ENCODE results near the gene SCYGR2. TPM values are rescaled to one million over a fixed set of nuclear protein-coding genes. Genes with fewer than 3 reads are reported as not detected.

The SCYGR2 gene
- total RNA-seq, 1 experiment from 2014 or later, result not detected

GRCh38 chr2:227597036-227597435 is 1.7 kb upstream of the SCYGR2 start:
- no peak for DNase-seq (ENCODE audit: low spot score)
- no peaks in the 10 kb centered on the region for H3K4me1 ChIP-seq (ENCODE audit: insufficient read depth, low read length, poor library complexity, severe bottlenecking)
- intact Hi-C loops (cut with micrococcal nuclease; ENCODE audit: unreplicated experiment), result no loop called here
- ChIA-PET POLR2A (ENCODE audit: low non-redundant PET) (no interaction called here), CTCF (interaction anchor here (0.6 kb wide), 1 partner anchor 191 kb away, joined by 3 read pairs; no protein-coding TSS in a partner anchor)
- no peaks in the 10 kb centered on the region for H3K36me3 ChIP-seq (ENCODE audit: insufficient read depth, low read length, poor library complexity, severe bottlenecking)
- no peak overlapping the region for H3K4me3 ChIP-seq (ENCODE audit: low read depth, low read length, poor library complexity, severe bottlenecking)
- BruUV-seq (replicated peaks), result no TSS peak
- H3K9me3 ChIP-seq (ENCODE audit: low read depth, low read length, poor library complexity, severe bottlenecking), result no peaks in the 10 kb centered on the region
- TF ChIP-seq EZH2 (IDR thresholded peaks at IDR 0.05; ENCODE audit: borderline replicate concordance, low read depth, low read length, poor library complexity, severe bottlenecking), result no peak
- TF ChIP-seq CTCF (conservative IDR thresholded peaks at IDR 0.05; ENCODE audit: low read depth, low read length), result no peak
- no peak overlapping the region for H3K27ac ChIP-seq (ENCODE audit: low read depth, low read length, poor library complexity, severe bottlenecking)
- H3K27me3 ChIP-seq (replicated peaks; ENCODE audit: insufficient read depth, low read depth, low read length, poor library complexity), result no peaks in the 10 kb centered on the region

GRCh38 chr2:227597998-227598397 is 695 bp upstream of the SCYGR2 start:
- Histone ChIP-seq H3K36me3 (ENCODE audit: insufficient read depth, low read length, poor library complexity, severe bottlenecking) (no peaks in the 10 kb centered on the region), H3K4me1 (ENCODE audit: insufficient read depth, low read length, poor library complexity, severe bottlenecking) (no peaks in the 10 kb centered on the region), H3K27me3 (replicated peaks; ENCODE audit: insufficient read depth, low read depth, low read length, poor library complexity) (no peaks in the 10 kb centered on the region), H3K4me3 (ENCODE audit: low read depth, low read length, poor library complexity, severe bottlenecking) (no peak overlapping the region), H3K27ac (ENCODE audit: low read depth, low read length, poor library complexity, severe bottlenecking) (no peak overlapping the region), H3K9me3 (ENCODE audit: low read depth, low read length, poor library complexity, severe bottlenecking) (no peaks in the 10 kb centered on the region)
- intact Hi-C loops (cut with micrococcal nuclease; ENCODE audit: unreplicated experiment), result no loop called here
- ChIA-PET POLR2A (ENCODE audit: low non-redundant PET) (no interaction called here), CTCF (no interaction called here)
- BruUV-seq (replicated peaks), result no TSS peak
- DNase-seq (ENCODE audit: low spot score), result no peak
- TF ChIP-seq EZH2 (IDR thresholded peaks at IDR 0.05; ENCODE audit: borderline replicate concordance, low read depth, low read length, poor library complexity, severe bottlenecking), result no peak
- TF ChIP-seq CTCF (conservative IDR thresholded peaks at IDR 0.05; ENCODE audit: low read depth, low read length), result no peak

GRCh38 chr2:227602358-227602757 is 3.7 kb downstream of the SCYGR2 start:
- no peak for DNase-seq (ENCODE audit: low spot score)
- H3K9me3 ChIP-seq (ENCODE audit: low read depth, low read length, poor library complexity, severe bottlenecking), result no peaks in the 10 kb centered on the region
- no peaks in the 10 kb centered on the region for H3K36me3 ChIP-seq (ENCODE audit: insufficient read depth, low read length, poor library complexity, severe bottlenecking)
- no peaks in the 10 kb centered on the region for H3K27me3 ChIP-seq (replicated peaks; ENCODE audit: insufficient read depth, low read depth, low read length, poor library complexity)
- TF ChIP-seq EZH2 (IDR thresholded peaks at IDR 0.05; ENCODE audit: borderline replicate concordance, low read depth, low read length, poor library complexity, severe bottlenecking), result no peak
- no peak for TF ChIP-seq CTCF (conservative IDR thresholded peaks at IDR 0.05; ENCODE audit: low read depth, low read length)
- no TSS peak for BruUV-seq (replicated peaks)
- CTCF ChIA-PET, result no interaction called here
- no peak overlapping the region for H3K4me3 ChIP-seq (ENCODE audit: low read depth, low read length, poor library complexity, severe bottlenecking)
- intact Hi-C loops (cut with micrococcal nuclease; ENCODE audit: unreplicated experiment), result no loop called here
- no peaks in the 10 kb centered on the region for H3K4me1 ChIP-seq (ENCODE audit: insufficient read depth, low read length, poor library complexity, severe bottlenecking)
- POLR2A ChIA-PET (ENCODE audit: low non-redundant PET), result no interaction called here
- H3K27ac ChIP-seq (ENCODE audit: low read depth, low read length, poor library complexity, severe bottlenecking), result no peak overlapping the region

All from A673 (cell line).